Measurements from ENCODE around the gene GLIPR1.
"Not testable (repeated sequence)": the region's sequence is repeated elsewhere in the genome, so short reads cannot be mapped to it uniquely, and the experiment has no call there.

GRCh38 chr12:75441687-75442449 is 38.7 kb upstream of the GLIPR1 start:
- TF ChIP-seq, protein P1, sequence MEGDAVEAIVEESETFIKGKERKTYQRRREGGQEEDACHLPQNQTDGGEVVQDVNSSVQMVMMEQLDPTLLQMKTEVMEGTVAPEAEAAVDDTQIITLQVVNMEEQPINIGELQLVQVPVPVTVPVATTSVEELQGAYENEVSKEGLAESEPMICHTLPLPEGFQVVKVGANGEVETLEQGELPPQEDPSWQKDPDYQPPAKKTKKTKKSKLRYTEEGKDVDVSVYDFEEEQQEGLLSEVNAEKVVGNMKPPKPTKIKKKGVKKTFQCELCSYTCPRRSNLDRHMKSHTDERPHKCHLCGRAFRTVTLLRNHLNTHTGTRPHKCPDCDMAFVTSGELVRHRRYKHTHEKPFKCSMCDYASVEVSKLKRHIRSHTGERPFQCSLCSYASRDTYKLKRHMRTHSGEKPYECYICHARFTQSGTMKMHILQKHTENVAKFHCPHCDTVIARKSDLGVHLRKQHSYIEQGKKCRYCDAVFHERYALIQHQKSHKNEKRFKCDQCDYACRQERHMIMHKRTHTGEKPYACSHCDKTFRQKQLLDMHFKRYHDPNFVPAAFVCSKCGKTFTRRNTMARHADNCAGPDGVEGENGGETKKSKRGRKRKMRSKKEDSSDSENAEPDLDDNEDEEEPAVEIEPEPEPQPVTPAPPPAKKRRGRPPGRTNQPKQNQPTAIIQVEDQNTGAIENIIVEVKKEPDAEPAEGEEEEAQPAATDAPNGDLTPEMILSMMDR (IDR thresholded peaks at IDR 0.05 in 2 of 3, conservative IDR thresholded peaks at IDR 0.05 in 1 of 3; ENCODE audit: control insufficient read depth in 2 of 3, extremely low read depth in 1 of 3, insufficient read depth in 1 of 3, low read depth in 3 of 3, low read length in 3 of 3) = not testable (repeated sequence)
- not testable (repeated sequence) for TF ChIP-seq EZH2 (IDR thresholded peaks at IDR 0.05; ENCODE audit: borderline replicate concordance, control insufficient read depth, low read depth, low read length); CREB1 (IDR thresholded peaks at IDR 0.05; ENCODE audit: low read depth); TCF3 (IDR thresholded peaks at IDR 0.05; ENCODE audit: borderline replicate concordance, insufficient read depth, low read depth, low read length); SIN3A (IDR thresholded peaks at IDR 0.05; ENCODE audit: low read depth, low read length); KDM1A (IDR thresholded peaks at IDR 0.05; ENCODE audit: borderline replicate concordance); ATF3 (IDR thresholded peaks at IDR 0.05; ENCODE audit: borderline replicate concordance, extremely low read depth, low read depth, low read length); EGR1 (IDR thresholded peaks at IDR 0.05; ENCODE audit: borderline replicate concordance in 1 of 2, low read depth in 2 of 2, low read length in 2 of 2); SRF (IDR thresholded peaks at IDR 0.05; ENCODE audit: low read depth in 2 of 2, low read length in 2 of 2); RAD21 (IDR thresholded peaks at IDR 0.05; ENCODE audit: insufficient read depth, low read depth, low read length)

Measured in GM12878 (cell line).